ENCODE measurements around the gene EFCAB6. TPM values are rescaled to one million over a fixed set of nuclear protein-coding genes. Genes with fewer than 3 reads are reported as not detected.
"Not testable (repeated sequence)": the region's sequence is repeated elsewhere in the genome, so short reads cannot be mapped to it uniquely, and the experiment has no call there.

The EFCAB6 gene
- total and polyA plus RNA-seq, 2 of the 4 experiments (the other 2 are of a cell fraction) = 0.44 to 1.1 TPM

- CTCF ChIA-PET; H3K4ac ChIP-seq (ENCODE audit: low read depth, low read length); H3K14ac ChIP-seq (replicated peaks; ENCODE audit: low read depth, low read length); H3K9ac ChIP-seq (ENCODE audit: low read depth, low read length); H2AK9ac ChIP-seq (replicated peaks; ENCODE audit: low read depth, low read length, poor library complexity); H3K27me3 ChIP-seq (ENCODE audit: control insufficient read depth, insufficient read depth, low read length); H3K36me3 ChIP-seq (ENCODE audit: control insufficient read depth, insufficient read depth, low read length); H3K4me3 ChIP-seq (ENCODE audit: insufficient read depth, low read depth, low read length); H2AK5ac ChIP-seq (ENCODE audit: low read depth, low read length); H2AFZ ChIP-seq (replicated peaks; ENCODE audit: low read length, poor library complexity); DNase-seq; H3K4me1 ChIP-seq (ENCODE audit: control insufficient read depth, insufficient read depth, low read length); H4K20me1 ChIP-seq (ENCODE audit: insufficient read depth, low read length); BruUV-seq (replicated peaks); H4K5ac ChIP-seq (ENCODE audit: low read depth, low read length); H2BK5ac ChIP-seq (ENCODE audit: low read depth, low read length, poor library complexity, severe bottlenecking); POLR2A ChIA-PET (ENCODE audit: unreplicated experiment); H3K9me3 ChIP-seq (ENCODE audit: control insufficient read depth, insufficient read depth, low read length); H3K27ac ChIP-seq (ENCODE audit: insufficient read depth, low read length); H3K79me1 ChIP-seq (ENCODE audit: low read depth in 1 of 2, low read length in 2 of 2); ATAC-seq (ENCODE audit: low read depth); H4K8ac ChIP-seq (ENCODE audit: low read depth in 2 of 2, low read length in 2 of 2); in situ Hi-C loops (cut with MboI; ENCODE audit: low sequenced_read_pairs); H3K18ac ChIP-seq (ENCODE audit: low read depth, low read length); dilution Hi-C loops (cut with HindIII; ENCODE audit: low sequenced_read_pairs, unreplicated experiment); H4K91ac ChIP-seq (ENCODE audit: insufficient read depth, low read depth, low read length); intact Hi-C loops (cut with micrococcal nuclease); H3K9me1 ChIP-seq (ENCODE audit: insufficient read depth, low read length); H3K23ac ChIP-seq (ENCODE audit: low read depth, low read length); H3K4me2 ChIP-seq (ENCODE audit: low read depth, low read length); H3K56ac ChIP-seq (ENCODE audit: extremely low read depth, insufficient read depth, low read length); H2BK20ac ChIP-seq (ENCODE audit: low read depth, low read length); H2BK120ac ChIP-seq (ENCODE audit: low read depth, low read length); H2BK15ac ChIP-seq (ENCODE audit: low read depth, low read length): not testable (repeated sequence)
- no CpG with 5 or more reads among the region's 6 CpGs for WGBS, 2 experiments (ENCODE audit: extremely low coverage in 2 of 2, insufficient read length in 1 of 2)
Observed at GRCh38 chr22:43656581-43656980, 155.5 kb downstream of the EFCAB6 start.
